Loucy (cell line): ENCODE results near the gene CPED1.

Experiments used
- CTCF ChIP-seq: fragments of 200-600 bp; sonication (generic); conservative IDR thresholded peaks from 2 replicates; pipeline ENCODE4 v1.5.1; 2014; ENCODE audit warnings: mild to moderate bottlenecking, antibody characterized with exemption, low read length
- EZH2phosphoT487 ChIP-seq: fragments of 200-600 bp; IDR thresholded peaks from 2 replicates; pipeline ENCODE4 v1.6.1; 2018; ENCODE audit warnings: antibody characterized with exemption, mild to moderate bottlenecking, moderate library complexity, borderline replicate concordance

- TF ChIP-seq CTCF, result peak; percentile 65
- TF ChIP-seq EZH2phosphoT487, result no peak
Observed at GRCh38 chr7:120941064-120941463, 47.4 kb upstream of the CPED1 start.
